ENCODE results near the gene TGFB1. TPM values are rescaled to one million over a fixed set of nuclear protein-coding genes. Genes with fewer than 3 reads are reported as not detected.

TGFB1 gene
- total RNA-seq, 1 experiment from 2014 or later: 102 TPM

- BruUV-seq (replicated peaks): no TSS peak
- ChIA-PET CTCF (interaction anchor here (0.6 kb wide), 1 partner anchor 37 kb away, joined by 7 read pairs; no protein-coding TSS in a partner anchor), POLR2A (ENCODE audit: low non-redundant PET) (no interaction called here)
- Histone ChIP-seq H3K9me3 (ENCODE audit: low read depth, low read length, poor library complexity, severe bottlenecking) (no peaks in the 10 kb centered on the region), H3K4me1 (ENCODE audit: insufficient read depth, low read length, poor library complexity, severe bottlenecking) (peaks cover 12% of the 10 kb centered on the region), H3K27me3 (replicated peaks; ENCODE audit: insufficient read depth, low read depth, low read length, poor library complexity) (no peaks in the 10 kb centered on the region), H3K27ac (ENCODE audit: low read depth, low read length, poor library complexity, severe bottlenecking) (no peak overlapping the region), H3K36me3 (ENCODE audit: insufficient read depth, low read length, poor library complexity, severe bottlenecking) (peaks cover 82% of the 10 kb centered on the region), H3K4me3 (ENCODE audit: low read depth, low read length, poor library complexity, severe bottlenecking) (no peak overlapping the region)
- intact Hi-C loops (cut with micrococcal nuclease; ENCODE audit: unreplicated experiment): no loop called here
- no peak for TF ChIP-seq CTCF (conservative IDR thresholded peaks at IDR 0.05; ENCODE audit: low read depth, low read length)
- TF ChIP-seq EZH2 (IDR thresholded peaks at IDR 0.05; ENCODE audit: borderline replicate concordance, low read depth, low read length, poor library complexity, severe bottlenecking): no peak
- no peak for DNase-seq (ENCODE audit: low spot score)
Measured at GRCh38 chr19:41304706-41305483, 48.8 kb downstream of the TGFB1 start.

- Histone ChIP-seq H3K4me1 (ENCODE audit: insufficient read depth, low read length, poor library complexity, severe bottlenecking) (peaks cover 4% of the 10 kb centered on the region), H3K27ac (ENCODE audit: low read depth, low read length, poor library complexity, severe bottlenecking) (no peak overlapping the region), H3K4me3 (ENCODE audit: low read depth, low read length, poor library complexity, severe bottlenecking) (no peak overlapping the region), H3K36me3 (ENCODE audit: insufficient read depth, low read length, poor library complexity, severe bottlenecking) (peaks cover 91% of the 10 kb centered on the region), H3K27me3 (replicated peaks; ENCODE audit: insufficient read depth, low read depth, low read length, poor library complexity) (no peaks in the 10 kb centered on the region), H3K9me3 (ENCODE audit: low read depth, low read length, poor library complexity, severe bottlenecking) (no peaks in the 10 kb centered on the region)
- TF ChIP-seq CTCF (conservative IDR thresholded peaks at IDR 0.05; ENCODE audit: low read depth, low read length) (no peak), EZH2 (IDR thresholded peaks at IDR 0.05; ENCODE audit: borderline replicate concordance, low read depth, low read length, poor library complexity, severe bottlenecking) (no peak)
- no TSS peak for BruUV-seq (replicated peaks)
- ChIA-PET CTCF (no interaction called here), POLR2A (ENCODE audit: low non-redundant PET) (no interaction called here)
- no peak for DNase-seq (ENCODE audit: low spot score)
- intact Hi-C loops (cut with micrococcal nuclease; ENCODE audit: unreplicated experiment): no loop called here
Measured at GRCh38 chr19:41303954-41304353, 49.8 kb downstream of the TGFB1 start.

- H3K27ac ChIP-seq (ENCODE audit: low read depth, low read length, poor library complexity, severe bottlenecking): no peak overlapping the region
- BruUV-seq (replicated peaks): no TSS peak
- no peaks in the 10 kb centered on the region for H3K4me1 ChIP-seq (ENCODE audit: insufficient read depth, low read length, poor library complexity, severe bottlenecking)
- no peaks in the 10 kb centered on the region for H3K27me3 ChIP-seq (replicated peaks; ENCODE audit: insufficient read depth, low read depth, low read length, poor library complexity)
- no peak overlapping the region for H3K4me3 ChIP-seq (ENCODE audit: low read depth, low read length, poor library complexity, severe bottlenecking)
- TF ChIP-seq EZH2 (IDR thresholded peaks at IDR 0.05; ENCODE audit: borderline replicate concordance, low read depth, low read length, poor library complexity, severe bottlenecking) (no peak), CTCF (conservative IDR thresholded peaks at IDR 0.05; ENCODE audit: low read depth, low read length) (no peak)
- peaks cover 99% of the 10 kb centered on the region for H3K36me3 ChIP-seq (ENCODE audit: insufficient read depth, low read length, poor library complexity, severe bottlenecking)
- ChIA-PET POLR2A (ENCODE audit: low non-redundant PET) (no interaction called here), CTCF (no interaction called here)
- no peaks in the 10 kb centered on the region for H3K9me3 ChIP-seq (ENCODE audit: low read depth, low read length, poor library complexity, severe bottlenecking)
- intact Hi-C loops (cut with micrococcal nuclease; ENCODE audit: unreplicated experiment): no loop called here
- DNase-seq (ENCODE audit: low spot score): no peak
Measured at GRCh38 chr19:41302624-41303351, 50.9 kb downstream of the TGFB1 start.
